Kidney epithelial cell (primary cell): ENCODE data around the gene GUCY1A2. TPM values are rescaled to one million over a fixed set of nuclear protein-coding genes. Genes with fewer than 3 reads are reported as not detected.

ENCODE experiments used
- DNase-seq: peaks from one replicate; pipeline ENCODE4 v3.0.0-alpha.2; 2010; ENCODE audit warnings: low read depth
- H3K27me3 ChIP-seq: 2 replicates; pipeline ENCODE4 v1.6.0; 2011; ENCODE audit warnings: low read length; ENCODE audit not compliant: control insufficient read depth, insufficient read depth
- H3K36me3 ChIP-seq: 2 replicates; pipeline ENCODE4 v1.5.1; 2011; ENCODE audit warnings: low read length; ENCODE audit not compliant: control insufficient read depth, insufficient read depth
- H3K4me3 ChIP-seq: 2 replicates; pipeline ENCODE4 v1.5.1; 2011; ENCODE audit warnings: low read depth, mild to moderate bottlenecking, control low read depth, low read length
- total RNA-seq: library from RNA; depleted of rRNA; stranded (reverse); fragments of >200 nt; gene quantifications from 2 replicates; pipeline ENCODE4 v1.2.3, GENCODE V29; 2015
- TF ChIP-seq, protein P1 (sequence below): IDR thresholded peaks from 2 replicates; pipeline ENCODE4 v1.5.1; 2011; ENCODE audit warnings: mild to moderate bottlenecking, moderate library complexity, low read length, control low read depth, inconsistent platforms; ENCODE audit not compliant: insufficient read depth, poor library complexity, severe bottlenecking

The GUCY1A2 gene
- total RNA-seq, 1 donor from 2014 or later = 2.0 TPM

DNA sequence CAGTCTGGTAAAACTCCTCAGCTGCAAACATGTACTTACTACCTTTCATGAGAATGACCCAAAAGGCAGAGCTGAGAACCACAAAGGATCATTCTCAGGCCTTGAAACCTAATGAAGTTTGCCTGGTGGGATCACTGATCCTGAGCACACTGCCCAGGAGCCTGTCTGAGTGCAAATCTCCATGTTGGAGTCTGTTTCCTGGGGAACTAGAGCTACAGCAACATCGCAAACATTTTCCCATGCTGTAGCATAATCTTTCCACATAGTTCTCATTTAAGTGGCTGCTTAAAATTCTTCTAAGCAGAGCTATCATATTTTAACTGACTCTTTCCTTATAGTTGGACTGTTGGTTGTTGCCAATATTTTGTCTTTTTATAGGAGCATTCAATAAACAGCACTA, 58.5 kb downstream of the GUCY1A2 start:
- no peak for DNase-seq
- TF ChIP-seq, protein P1, sequence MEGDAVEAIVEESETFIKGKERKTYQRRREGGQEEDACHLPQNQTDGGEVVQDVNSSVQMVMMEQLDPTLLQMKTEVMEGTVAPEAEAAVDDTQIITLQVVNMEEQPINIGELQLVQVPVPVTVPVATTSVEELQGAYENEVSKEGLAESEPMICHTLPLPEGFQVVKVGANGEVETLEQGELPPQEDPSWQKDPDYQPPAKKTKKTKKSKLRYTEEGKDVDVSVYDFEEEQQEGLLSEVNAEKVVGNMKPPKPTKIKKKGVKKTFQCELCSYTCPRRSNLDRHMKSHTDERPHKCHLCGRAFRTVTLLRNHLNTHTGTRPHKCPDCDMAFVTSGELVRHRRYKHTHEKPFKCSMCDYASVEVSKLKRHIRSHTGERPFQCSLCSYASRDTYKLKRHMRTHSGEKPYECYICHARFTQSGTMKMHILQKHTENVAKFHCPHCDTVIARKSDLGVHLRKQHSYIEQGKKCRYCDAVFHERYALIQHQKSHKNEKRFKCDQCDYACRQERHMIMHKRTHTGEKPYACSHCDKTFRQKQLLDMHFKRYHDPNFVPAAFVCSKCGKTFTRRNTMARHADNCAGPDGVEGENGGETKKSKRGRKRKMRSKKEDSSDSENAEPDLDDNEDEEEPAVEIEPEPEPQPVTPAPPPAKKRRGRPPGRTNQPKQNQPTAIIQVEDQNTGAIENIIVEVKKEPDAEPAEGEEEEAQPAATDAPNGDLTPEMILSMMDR = no peak
- H3K27me3 ChIP-seq = no peaks in the 10 kb centered on the region
- no peak overlapping the region for H3K4me3 ChIP-seq
- no peaks in the 10 kb centered on the region for H3K36me3 ChIP-seq

DNA sequence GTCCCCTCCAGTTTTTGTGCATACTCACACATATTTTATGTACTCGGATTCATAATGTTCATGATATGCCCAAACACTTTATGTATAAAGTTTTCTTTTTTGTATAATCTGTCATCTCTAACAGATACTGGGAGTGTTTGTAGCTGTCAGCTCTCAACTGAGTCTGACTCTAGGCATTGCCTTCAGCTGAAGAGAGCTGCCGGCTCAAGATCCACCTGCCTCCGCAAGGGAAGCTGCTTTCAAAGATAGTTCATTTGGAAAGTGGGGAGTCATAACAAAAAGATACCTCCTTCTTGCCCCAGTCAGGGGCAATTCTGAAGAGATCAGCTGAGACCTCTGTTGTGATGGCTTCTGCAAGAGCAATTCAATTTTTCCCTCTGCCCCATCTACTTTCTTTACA, 58.9 kb downstream of the GUCY1A2 start:
- H3K36me3 ChIP-seq = no peaks in the 10 kb centered on the region
- DNase-seq = no peak
- no peak overlapping the region for H3K4me3 ChIP-seq
- no peaks in the 10 kb centered on the region for H3K27me3 ChIP-seq
- TF ChIP-seq, protein P1 = no peak

DNA sequence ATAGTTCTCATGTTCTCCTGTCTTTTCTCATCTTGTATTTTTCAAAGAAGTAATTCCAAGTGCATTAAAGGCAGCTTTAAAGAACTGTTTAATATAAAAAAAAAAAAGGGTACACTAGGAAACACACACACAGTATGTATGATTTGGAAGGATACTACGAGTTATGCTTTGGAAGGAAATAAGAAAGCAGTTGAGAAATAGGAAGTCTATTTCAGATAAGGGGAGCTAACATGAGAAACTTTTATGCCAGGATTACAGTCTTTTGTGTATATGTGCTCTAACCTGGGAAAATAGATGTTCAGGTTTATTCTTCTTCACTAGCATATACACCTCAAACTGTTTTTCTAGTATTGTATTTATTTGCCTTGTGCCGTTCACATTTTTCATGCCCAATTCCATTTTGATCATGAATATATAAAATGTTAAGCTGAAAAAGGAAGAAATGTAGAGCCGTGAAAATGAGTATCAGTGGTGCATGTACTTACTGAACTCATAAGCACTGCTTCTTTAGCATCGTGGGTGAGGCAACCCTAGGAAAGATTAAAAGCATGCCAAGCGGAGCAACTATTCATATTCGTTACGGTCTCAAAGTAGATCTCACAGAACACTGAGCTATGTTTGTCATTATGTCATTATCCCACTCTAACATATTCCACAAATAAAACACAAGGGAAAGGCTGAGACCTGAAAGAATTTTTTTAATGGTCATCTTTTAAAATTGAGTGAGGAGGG, 59.6 kb downstream of the GUCY1A2 start:
- TF ChIP-seq, protein P1 = no peak
- DNase-seq = no peak
- H3K4me3 ChIP-seq = no peak overlapping the region
- H3K36me3 ChIP-seq = no peaks in the 10 kb centered on the region
- H3K27me3 ChIP-seq = no peaks in the 10 kb centered on the region

DNA sequence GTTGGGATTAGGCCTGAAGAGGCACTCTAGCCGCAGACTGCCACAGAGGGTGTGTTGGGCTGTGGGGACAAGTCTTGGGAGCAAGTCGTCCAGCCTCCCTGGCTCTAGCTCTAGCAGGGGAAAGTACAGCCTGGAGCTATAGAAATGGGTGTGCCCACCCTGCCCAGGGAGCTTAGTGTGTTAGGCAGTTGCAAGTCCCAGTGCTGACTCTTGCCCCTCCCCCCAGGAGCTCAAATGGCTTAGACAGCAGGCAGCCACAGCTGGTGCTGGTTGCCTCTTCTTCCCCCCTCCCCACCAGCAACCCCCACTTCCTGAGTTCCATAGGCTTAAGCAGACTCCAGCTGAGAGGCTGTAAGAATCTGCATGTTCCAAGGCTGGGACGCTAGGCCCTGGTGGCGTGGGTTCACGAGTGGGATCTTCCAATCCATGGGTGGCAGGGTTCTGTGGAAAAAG, 61.2 kb downstream of the GUCY1A2 start:
- Histone ChIP-seq H3K36me3 (no peaks in the 10 kb centered on the region), H3K4me3 (no peak overlapping the region), H3K27me3 (no peaks in the 10 kb centered on the region)
- no peak for DNase-seq
- TF ChIP-seq, protein P1 = no peak

DNA sequence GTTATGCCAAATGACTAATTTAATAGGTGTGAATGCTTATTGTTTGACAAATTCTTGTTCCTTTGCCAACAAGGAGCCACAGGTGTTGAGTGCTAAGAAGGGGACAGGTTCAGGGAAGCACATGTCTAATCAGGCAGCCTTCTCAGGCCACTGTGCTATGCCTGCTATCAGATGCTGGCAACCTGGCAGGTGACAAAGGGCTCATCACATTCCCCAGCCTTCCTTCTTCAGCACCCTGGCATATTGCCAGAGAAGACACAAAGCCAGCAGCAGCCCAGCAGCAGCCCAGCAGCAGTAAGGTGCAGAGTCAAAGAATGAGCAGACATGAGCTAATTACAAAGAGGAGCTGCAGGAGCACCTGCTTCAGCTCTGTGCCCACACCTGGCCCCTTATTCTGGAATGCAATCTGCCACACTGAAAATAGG, 68.2 kb downstream of the GUCY1A2 start:
- H3K4me3 ChIP-seq = no peak overlapping the region
- H3K27me3 ChIP-seq = no peaks in the 10 kb centered on the region
- TF ChIP-seq, protein P1 = no peak
- no peak for DNase-seq
- no peaks in the 10 kb centered on the region for H3K36me3 ChIP-seq

DNA sequence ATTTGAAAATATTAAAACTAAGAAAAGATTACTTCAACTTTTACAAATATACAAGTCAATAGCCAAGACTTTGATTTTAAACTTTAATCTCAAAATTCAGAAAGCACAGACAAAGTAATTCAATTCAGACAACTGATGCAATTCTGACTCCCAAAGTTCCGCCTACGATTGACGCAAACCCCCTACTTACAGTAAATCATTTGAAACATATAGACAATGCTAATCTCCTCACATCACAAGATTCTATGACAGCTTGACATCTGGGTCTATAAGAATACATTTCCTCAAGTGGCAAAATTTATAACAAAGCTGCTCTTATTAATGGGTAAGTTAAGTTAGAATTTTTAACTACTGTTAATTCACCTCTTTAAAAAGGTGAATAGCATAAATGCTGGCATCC, 75.2 kb downstream of the GUCY1A2 start:
- no peak overlapping the region for H3K4me3 ChIP-seq
- no peaks in the 10 kb centered on the region for H3K36me3 ChIP-seq
- no peak for DNase-seq
- TF ChIP-seq, protein P1 = no peak
- no peaks in the 10 kb centered on the region for H3K27me3 ChIP-seq
